HG03159 (cell line): ENCODE results near the gene ANKRD44.
A peak's percentile ranks its signal among the peaks of the same experiment; 100 is the strongest.

Experiments used
- ATAC-seq: cut with Tn5 transposase; IDR thresholded peaks from one replicate; pipeline ENCODE4 v1.9.1; 2021; ENCODE audit warnings: mild to moderate bottlenecking, moderate library complexity; ENCODE audit not compliant: unreplicated experiment

Gene ANKRD44

GRCh38 chr2:197156771-197157170 lies 153.8 kb downstream of the ANKRD44 start:
- ATAC-seq: no peak

- peak; percentile 91 for ATAC-seq
Observed at GRCh38 chr2:197152451-197153228, 157.9 kb downstream of the ANKRD44 start.

GRCh38 chr2:197149546-197149945 lies 161.0 kb downstream of the ANKRD44 start:
- no peak for ATAC-seq

DNA sequence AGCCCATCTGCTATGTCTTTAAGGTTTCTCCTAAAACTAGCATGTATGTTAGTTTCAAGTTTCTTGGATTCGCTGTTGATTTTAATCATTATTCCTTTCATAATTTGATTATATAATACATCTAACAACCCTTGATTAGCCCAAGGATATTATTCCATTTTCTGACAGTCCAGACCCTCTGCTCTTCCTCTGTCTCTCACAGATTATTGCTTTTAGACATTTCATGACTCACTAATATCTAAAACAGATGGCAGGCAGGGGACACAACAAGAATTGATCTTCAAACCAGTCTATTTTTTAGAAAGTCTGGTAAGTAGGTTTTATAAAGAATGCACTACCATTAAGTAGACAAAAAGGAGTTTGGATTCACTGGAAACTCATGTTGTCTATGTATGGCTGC lies 162.2 kb downstream of the ANKRD44 start:
- no peak for ATAC-seq

DNA sequence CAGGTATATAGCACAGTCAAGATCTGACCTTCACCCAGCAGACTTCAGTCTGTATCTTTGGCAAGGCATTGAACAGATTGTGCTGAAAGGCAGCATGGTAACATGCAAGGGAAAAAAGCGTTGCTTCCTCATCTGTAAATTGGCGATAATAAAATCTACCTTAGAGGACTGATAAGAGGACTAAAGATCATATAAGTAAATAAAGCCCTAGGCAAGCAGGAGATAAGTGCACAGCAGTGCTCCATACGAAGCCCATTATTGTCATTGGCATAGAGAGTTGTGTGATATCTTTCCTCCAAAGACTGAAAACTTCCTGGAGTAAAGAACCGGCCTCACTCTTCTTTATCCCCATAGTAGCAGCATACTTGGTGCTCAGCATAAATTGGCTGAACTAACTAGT lies 162.6 kb downstream of the ANKRD44 start:
- no peak for ATAC-seq

DNA sequence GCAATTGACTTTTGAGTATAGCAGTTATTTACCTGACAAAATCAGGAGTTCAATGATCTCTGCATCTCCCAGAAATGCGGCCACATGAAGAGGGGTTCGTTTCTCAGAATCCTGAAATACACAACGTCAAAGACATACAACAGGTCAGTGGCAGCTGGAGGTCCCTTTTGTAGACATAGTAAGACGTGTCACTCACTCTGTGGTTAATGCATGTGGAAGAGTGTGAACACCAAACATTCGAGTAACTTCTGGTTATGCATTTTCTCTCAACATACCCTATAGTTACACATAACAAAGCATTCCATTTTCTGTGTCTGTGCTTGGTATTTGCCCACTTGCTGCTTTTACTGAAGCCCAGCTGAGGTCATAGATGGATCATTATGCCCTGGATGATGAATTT lies 163.6 kb downstream of the ANKRD44 start:
- no peak for ATAC-seq

DNA sequence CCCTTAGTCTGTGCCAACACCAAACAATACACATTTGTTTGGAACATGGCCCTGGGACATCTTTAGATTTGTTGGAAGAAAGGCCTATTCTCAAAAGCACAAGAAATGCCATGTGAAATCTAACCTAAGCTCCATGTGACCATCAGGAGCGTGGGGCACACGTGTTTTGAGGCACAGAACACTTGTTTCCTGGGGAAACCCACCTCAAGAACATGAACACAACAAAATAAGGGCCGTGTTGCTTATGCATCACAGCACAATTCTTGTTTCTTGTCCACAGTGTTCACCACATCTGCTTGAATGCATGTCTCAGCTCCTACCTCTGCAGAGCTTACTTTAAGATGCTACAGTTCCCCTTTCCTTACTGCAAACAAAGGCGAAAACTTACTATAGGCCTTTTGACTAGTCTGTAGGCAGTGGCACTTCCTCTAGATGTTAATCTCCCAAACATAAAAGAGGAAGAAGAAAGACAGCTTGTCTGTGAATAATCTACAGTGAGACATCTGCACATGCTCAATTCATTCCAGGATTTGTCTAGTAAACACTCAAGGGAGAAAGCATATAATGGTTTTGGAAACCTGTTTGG lies 165.0 kb downstream of the ANKRD44 start:
- ATAC-seq: peak; percentile 93

DNA sequence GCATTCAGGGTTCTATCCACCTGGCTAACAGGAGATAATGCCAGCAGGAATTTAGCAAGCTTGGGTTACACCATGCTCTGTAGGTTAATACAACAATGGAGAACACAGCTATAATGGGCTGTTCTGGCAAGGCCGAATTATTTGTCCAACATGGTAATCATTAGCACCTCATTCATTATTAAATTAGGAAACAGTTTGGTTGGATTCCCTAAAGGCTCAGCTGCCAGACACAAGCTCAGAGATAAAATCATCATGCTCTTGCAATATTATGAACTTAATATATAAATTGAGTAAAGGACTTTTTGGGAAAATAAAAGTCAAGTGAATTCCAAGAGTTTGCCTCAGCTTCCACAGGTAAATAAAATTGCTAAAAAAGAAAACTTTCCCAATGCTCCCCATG lies 166.4 kb downstream of the ANKRD44 start:
- no peak for ATAC-seq

DNA sequence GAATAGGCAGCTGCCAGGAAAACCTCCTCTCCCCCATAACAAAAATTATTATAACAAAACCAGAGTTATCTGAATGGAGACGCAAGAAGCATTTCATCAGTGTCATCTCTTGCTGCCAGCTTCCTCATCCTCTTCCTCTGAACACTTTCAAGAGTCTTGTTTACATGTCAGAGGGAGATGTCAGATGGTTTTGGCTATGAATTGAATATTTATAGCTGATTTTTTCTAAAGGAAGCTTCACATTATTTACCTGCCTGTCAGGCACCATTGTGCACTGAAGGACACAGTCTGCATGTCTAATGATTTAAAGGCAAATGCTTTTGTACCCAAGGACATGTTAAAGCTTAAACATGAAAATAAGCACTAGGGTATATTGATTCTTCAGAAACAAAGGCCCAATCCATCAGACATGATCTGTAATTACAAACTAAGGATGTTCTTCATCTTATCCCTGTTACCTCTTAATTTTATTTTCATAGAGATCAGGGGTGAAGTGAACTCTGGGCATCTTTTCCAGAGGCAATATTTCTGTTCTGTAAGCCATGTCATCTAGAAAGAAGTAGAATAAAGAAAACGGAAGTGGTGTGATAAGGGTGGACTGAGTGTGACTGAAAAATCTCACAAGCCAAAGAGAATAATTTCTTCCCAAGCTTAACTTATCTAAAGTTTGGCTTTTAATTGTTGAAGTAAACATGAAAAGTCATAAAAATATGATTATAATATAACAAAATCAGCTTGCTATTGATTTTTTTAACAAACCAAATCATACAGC lies 168.7 kb downstream of the ANKRD44 start:
- ATAC-seq: no peak

- ATAC-seq: no peak
Observed at GRCh38 chr2:197140045-197140444, 170.5 kb downstream of the ANKRD44 start.

- no peak for ATAC-seq
Observed at GRCh38 chr2:197138506-197138905, 172.1 kb downstream of the ANKRD44 start.

GRCh38 chr2:197137826-197138477 lies 172.6 kb downstream of the ANKRD44 start:
- no peak for ATAC-seq

GRCh38 chr2:197137231-197137630 lies 173.3 kb downstream of the ANKRD44 start:
- ATAC-seq: no peak

- ATAC-seq: no peak
Observed at GRCh38 chr2:197136452-197136851, 174.1 kb downstream of the ANKRD44 start.

DNA sequence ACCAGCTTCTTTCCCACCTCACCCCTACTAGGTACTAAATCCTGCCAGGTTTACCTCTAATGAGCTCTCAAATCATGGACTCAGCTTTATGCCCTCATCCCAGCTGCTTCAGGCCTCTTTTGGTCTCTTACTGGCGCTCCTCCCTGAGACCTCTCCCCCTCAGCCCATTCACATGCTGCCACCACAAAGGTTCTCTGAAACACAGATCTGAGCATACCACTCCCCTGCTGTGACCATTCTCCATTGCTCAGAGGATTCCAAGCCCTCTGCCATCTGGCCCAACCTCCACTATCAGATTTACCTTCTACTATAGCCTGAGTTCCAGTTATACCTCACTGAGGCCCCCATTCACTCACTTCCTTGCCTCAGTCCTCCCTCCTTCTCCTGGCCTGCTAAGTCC lies 174.8 kb downstream of the ANKRD44 start:
- no peak for ATAC-seq

GRCh38 chr2:197134206-197134605 lies 176.4 kb downstream of the ANKRD44 start:
- ATAC-seq: no peak

- ATAC-seq: peak; percentile 78
Observed at GRCh38 chr2:197131558-197131855, 179.1 kb downstream of the ANKRD44 start.

DNA sequence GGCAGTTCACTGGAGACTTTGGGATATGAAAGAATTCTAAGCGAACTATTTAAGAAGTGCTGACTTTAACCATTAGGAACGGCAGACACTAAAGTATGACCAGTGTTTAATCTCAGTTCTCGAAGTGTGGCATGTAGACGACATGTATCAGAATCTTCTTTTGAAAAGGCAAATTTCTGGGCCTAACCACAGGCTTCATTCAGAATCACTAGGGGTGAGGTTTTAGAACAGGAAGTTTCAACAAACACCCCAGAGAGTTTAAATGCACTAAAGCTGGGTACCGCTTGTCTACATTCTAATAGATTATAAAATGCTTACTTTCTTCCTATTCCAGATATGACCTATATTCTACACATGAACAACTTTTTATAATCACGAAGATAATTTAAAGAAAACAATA lies 180.3 kb downstream of the ANKRD44 start:
- ATAC-seq: peak; percentile 78

DNA sequence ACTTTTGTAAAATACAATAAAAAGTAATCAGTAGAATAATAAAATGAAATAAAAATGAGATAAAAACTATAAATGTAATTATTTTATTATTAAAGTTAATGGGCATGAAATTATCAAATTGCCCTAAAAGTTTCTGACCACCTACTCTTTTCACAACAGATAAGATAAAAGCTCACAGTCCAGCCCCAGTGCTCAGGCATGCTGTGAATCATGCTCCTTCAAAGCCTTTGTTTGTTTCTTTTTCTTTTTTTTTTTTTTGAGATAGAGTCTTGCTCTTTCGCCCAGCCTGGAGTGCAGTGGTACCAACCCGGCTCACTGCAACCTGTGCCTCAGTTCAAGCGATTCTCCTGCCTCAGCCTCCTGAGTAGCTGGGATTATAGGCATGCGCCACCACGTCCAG lies 181.7 kb downstream of the ANKRD44 start:
- ATAC-seq: no peak

DNA sequence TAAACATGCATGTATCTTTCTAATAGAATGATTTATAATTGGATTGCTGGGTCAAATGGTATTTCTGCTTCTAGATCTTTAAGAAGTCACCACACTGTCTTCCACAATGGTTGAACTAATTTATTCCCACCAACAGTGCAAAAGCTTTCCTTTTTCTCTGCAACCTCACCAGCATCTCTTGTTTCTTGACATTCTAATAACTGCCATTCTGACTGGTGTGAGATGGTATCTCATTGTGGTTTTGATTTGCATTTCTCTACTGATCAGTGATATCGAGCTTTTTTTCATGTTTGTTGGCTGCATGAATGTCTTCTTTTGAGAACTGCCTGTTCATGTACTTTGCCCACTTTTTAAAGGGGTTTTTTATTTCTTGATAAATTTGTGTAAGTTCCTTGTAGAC lies 182.5 kb downstream of the ANKRD44 start:
- ATAC-seq: no peak

- ATAC-seq: no peak
Observed at GRCh38 chr2:197126630-197127352, 183.8 kb downstream of the ANKRD44 start.
